ENCODE data around the gene MEDAG. TPM values are rescaled to one million over a fixed set of nuclear protein-coding genes. Genes with fewer than 3 reads are reported as not detected.

MEDAG gene
- not detected in 2 replicates for total RNA-seq

DNA sequence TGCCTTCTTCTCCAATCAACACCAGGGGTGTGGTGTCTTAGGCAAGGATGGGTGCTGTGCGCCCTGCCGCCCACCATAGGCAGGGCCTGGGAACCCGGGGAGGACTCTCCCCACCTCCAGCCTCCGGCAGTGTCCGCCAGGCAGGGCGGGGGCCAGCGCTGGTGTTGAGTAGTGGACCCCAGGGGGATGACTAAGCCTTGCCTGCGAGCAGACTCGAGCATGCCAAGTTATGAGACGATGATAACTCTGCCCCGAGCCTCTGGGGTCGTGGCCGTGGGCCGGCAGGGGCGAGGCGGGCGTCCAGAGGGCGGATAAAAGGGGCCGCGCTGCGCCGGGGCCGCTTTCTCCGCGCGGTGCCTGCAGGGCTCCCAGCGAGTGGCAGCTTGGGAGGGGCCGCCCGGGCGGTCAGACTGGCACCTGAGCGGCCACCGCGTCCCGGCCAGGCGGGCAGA is at the start of gene MEDAG:
Gene MEDAG, plus strand, starts transcription at position 340 of the 452 bp plus-strand sequence. CDS start 245 bp downstream, outside the sequence.

DNA sequence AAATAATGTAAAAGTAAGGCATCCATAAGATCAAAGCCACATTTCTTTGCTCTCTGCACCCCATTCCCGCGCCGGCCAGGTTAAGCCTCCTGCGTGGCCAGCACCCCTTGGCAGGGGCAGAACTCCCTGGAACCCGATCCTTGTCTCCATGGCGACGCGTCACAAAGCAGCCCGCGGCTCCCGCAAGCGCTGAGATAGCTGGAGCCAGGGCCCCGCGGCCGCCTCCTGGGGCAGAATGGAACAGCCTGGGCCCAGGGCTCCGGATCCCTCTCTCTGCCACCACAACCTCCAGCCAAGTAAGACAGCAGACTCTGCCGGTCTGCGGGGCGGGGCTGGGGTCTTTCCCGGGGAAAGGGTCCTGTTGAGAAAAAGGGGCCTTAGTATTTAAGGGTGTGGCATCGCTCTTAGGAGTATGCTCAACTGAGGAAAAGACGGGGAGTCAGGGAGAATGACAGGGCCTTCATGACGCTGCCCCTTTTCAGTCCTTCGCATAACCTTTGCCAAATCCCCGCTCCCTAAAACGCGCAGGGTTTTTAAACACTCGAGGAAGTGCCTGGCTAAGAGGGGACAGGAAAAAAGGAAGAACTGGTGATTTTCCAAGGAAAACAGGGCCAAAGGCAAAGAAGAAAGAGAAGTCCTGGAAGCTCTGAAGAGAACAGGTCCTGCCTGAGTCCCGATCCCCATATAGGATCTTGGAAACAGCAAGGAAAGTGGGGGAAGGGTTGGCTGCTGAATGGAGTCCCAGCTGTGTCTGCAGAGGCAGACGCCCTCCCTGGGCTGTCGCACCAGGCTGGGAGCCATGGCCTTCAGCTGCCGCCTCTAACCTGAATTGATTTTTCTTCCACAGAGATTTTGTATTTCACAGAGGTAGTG is 26.6 kb downstream of the MEDAG start, which contains the start of gene TEX26:
Gene TEX26, plus strand, starts transcription at position 176 of the 873 bp plus-strand sequence. Its CDS starts 60 bp downstream, at position 236.

Other genes starting within 250 kb of the MEDAG start
- 0.34 and 0.85 TPM in 2 replicates for gene ALOX5AP, start 170.7 kb upstream of the MEDAG start, total RNA-seq
- not detected in 2 replicates for gene TEX26, start 26.4 kb downstream of the MEDAG start, total RNA-seq